Measurements from ENCODE around the gene MRPL53. TPM values are rescaled to one million over a fixed set of nuclear protein-coding genes. Genes with fewer than 3 reads are reported as not detected.

The MRPL53 gene
- total and polyA plus RNA-seq, 2 experiments from 2014 or later: 7.7 to 65.1 TPM

DNA sequence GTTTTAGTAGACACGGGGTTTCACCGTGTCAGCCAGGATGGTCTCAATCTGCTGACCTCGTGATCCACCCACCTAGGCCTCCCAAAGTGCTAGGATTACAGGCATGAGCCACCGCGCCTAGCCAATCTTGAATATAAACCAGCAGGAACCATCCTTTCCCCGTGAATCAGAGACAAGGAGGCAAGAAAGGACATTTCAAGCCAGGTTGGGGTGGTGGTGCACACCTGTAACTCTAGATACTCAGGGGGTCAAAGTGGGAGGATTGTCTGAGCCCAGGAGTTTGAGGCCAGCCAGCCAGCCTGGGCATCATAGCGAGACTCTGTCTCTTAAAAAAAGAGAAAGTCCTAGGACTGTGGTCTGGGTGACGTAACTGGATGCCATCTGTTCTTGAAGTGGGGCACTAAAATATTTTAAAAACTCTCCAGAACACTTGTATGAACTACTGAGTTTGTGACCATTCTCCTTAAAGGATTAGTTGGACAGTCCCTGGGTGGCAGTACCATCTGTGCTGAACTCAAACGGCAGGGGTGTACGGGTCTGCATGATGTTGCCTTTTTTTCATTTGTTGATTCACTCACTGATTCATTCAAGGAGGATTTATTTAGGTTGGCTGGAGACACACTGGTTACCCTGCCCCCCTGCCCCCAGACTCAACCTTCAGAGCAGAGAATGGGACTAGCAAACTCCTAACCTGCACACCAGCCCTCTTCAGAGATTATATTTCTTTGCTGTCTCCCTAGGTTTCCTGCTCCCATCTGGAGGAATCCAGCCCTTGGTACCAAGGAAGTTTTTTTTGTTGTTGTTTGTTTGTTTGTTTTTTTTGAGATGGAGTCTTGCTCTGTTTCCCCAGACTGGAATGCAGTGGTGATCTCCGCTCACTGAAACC is 38.9 kb upstream of the MRPL53 start:
- H3K4me1 Mint-ChIP-seq: peaks cover 25% of the 10 kb centered on the region
- H3K4me3 Mint-ChIP-seq: no peak overlapping the region
- Histone ChIP-seq H4K20me1 (replicated peaks; ENCODE audit: insufficient read depth) (no peaks in the 10 kb centered on the region), H3K9me2 (ENCODE audit: insufficient read depth) (no peaks in the 10 kb centered on the region), H2AFZ (no peak overlapping the region), H3K27ac (ENCODE audit: low read depth) (no peak overlapping the region), H3F3A (replicated peaks; ENCODE audit: low read depth) (no peaks in the 10 kb centered on the region), H3K4me2 (no peak overlapping the region), H3K36me3 (ENCODE audit: insufficient read depth) (no peaks in the 10 kb centered on the region), H3K4me3 (no peak overlapping the region), H3K79me2 (replicated peaks; ENCODE audit: insufficient read depth) (peaks cover 5% of the 10 kb centered on the region), H3K27me3 (ENCODE audit: insufficient read depth) (peaks cover 92% of the 10 kb centered on the region), H3K4me1 (ENCODE audit: insufficient read depth) (peaks cover 26% of the 10 kb centered on the region)
- TF ChIP-seq EZH2phosphoT487 (IDR thresholded peaks at IDR 0.05; ENCODE audit: unreplicated experiment) (no peak), EZH2 (IDR thresholded peaks at IDR 0.05; ENCODE audit: low read depth, unreplicated experiment) (peak; percentile 38)
- TF ChIP-seq, protein P1, sequence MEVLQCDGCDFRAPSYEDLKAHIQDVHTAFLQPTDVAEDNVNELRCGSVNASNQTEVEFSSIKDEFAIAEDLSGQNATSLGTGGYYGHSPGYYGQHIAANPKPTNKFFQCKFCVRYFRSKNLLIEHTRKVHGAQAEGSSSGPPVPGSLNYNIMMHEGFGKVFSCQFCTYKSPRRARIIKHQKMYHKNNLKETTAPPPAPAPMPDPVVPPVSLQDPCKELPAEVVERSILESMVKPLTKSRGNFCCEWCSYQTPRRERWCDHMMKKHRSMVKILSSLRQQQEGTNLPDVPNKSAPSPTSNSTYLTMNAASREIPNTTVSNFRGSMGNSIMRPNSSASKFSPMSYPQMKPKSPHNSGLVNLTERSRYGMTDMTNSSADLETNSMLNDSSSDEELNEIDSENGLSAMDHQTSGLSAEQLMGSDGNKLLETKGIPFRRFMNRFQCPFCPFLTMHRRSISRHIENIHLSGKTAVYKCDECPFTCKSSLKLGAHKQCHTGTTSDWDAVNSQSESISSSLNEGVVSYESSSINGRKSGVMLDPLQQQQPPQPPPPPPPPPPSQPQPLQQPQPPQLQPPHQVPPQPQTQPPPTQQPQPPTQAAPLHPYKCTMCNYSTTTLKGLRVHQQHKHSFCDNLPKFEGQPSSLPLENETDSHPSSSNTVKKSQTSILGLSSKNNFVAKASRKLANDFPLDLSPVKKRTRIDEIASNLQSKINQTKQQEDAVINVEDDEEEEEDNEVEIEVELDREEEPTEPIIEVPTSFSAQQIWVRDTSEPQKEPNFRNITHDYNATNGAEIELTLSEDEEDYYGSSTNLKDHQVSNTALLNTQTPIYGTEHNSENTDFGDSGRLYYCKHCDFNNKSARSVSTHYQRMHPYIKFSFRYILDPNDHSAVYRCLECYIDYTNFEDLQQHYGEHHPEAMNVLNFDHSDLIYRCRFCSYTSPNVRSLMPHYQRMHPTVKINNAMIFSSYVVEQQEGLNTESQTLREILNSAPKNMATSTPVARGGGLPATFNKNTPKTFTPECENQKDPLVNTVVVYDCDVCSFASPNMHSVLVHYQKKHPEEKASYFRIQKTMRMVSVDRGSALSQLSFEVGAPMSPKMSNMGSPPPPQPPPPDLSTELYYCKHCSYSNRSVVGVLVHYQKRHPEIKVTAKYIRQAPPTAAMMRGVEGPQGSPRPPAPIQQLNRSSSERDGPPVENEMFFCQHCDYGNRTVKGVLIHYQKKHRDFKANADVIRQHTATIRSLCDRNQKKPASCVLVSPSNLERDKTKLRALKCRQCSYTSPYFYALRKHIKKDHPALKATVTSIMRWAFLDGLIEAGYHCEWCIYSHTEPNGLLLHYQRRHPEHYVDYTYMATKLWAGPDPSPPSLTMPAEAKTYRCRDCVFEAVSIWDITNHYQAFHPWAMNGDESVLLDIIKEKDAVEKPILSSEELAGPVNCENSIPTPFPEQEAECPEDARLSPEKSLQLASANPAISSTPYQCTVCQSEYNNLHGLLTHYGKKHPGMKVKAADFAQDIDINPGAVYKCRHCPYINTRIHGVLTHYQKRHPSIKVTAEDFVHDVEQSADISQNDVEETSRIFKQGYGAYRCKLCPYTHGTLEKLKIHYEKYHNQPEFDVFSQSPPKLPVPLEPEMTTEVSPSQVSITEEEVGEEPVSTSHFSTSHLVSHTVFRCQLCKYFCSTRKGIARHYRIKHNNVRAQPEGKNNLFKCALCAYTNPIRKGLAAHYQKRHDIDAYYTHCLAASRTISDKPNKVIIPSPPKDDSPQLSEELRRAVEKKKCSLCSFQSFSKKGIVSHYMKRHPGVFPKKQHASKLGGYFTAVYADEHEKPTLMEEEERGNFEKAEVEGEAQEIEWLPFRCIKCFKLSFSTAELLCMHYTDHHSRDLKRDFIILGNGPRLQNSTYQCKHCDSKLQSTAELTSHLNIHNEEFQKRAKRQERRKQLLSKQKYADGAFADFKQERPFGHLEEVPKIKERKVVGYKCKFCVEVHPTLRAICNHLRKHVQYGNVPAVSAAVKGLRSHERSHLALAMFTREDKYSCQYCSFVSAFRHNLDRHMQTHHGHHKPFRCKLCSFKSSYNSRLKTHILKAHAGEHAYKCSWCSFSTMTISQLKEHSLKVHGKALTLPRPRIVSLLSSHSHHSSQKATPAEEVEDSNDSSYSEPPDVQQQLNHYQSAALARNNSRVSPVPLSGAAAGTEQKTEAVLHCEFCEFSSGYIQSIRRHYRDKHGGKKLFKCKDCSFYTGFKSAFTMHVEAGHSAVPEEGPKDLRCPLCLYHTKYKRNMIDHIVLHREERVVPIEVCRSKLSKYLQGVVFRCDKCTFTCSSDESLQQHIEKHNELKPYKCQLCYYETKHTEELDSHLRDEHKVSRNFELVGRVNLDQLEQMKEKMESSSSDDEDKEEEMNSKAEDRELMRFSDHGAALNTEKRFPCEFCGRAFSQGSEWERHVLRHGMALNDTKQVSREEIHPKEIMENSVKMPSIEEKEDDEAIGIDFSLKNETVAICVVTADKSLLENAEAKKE (CRISPR knock-in tag; IDR thresholded peaks at IDR 0.05): no peak
- TF ChIP-seq, protein P2, sequence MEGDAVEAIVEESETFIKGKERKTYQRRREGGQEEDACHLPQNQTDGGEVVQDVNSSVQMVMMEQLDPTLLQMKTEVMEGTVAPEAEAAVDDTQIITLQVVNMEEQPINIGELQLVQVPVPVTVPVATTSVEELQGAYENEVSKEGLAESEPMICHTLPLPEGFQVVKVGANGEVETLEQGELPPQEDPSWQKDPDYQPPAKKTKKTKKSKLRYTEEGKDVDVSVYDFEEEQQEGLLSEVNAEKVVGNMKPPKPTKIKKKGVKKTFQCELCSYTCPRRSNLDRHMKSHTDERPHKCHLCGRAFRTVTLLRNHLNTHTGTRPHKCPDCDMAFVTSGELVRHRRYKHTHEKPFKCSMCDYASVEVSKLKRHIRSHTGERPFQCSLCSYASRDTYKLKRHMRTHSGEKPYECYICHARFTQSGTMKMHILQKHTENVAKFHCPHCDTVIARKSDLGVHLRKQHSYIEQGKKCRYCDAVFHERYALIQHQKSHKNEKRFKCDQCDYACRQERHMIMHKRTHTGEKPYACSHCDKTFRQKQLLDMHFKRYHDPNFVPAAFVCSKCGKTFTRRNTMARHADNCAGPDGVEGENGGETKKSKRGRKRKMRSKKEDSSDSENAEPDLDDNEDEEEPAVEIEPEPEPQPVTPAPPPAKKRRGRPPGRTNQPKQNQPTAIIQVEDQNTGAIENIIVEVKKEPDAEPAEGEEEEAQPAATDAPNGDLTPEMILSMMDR (conservative IDR thresholded peaks at IDR 0.05; ENCODE audit: low read depth in 2 of 2): no peak
- peaks cover 15% of the 10 kb centered on the region for H3K9me3 Mint-ChIP-seq
- H3K27me3 Mint-ChIP-seq (ENCODE audit: insufficient read depth, low read depth, poor library complexity): peaks cover 92% of the 10 kb centered on the region
- no peak for ATAC-seq
- peaks cover 9% of the 10 kb centered on the region; the same call in 2 of the 3 replicates for H3K36me3 Mint-ChIP-seq (ENCODE audit: low read depth)
- H3K27ac Mint-ChIP-seq: no peak overlapping the region
- DNase-seq (ENCODE audit: low spot score): no peak
